Liver (tissue), 3 donors: ENCODE measurements around the gene SEPTIN2.

Source experiments
- ATF3 ChIP-seq: IDR thresholded peaks from 2 replicates; pipeline ENCODE4 v1.6.1; 2016; ENCODE audit warnings: antibody characterized with exemption
- CTCF ChIP-seq: fragments of 150-350 bp; IDR thresholded peaks from 2 replicates; pipeline ENCODE4 v1.5.1; 2017; ENCODE audit warnings: improper control_type of control experiment, low read depth, low read length; ENCODE audit not compliant: missing input control
- EGR1 ChIP-seq, 2 donors: IDR thresholded peaks; 2 replicates each; pipeline ENCODE4 v1.6.1; 2016 to 2018; ENCODE audit warnings: antibody characterized with exemption in 2 of 2, low read depth in 2 of 2
- FOXA1 ChIP-seq: IDR thresholded peaks from 2 replicates; pipeline ENCODE4 v1.6.1; 2016; ENCODE audit warnings: antibody characterized with exemption
- GABPA ChIP-seq, 2 donors: IDR thresholded peaks in 1 of 2; conservative IDR thresholded peaks in 1 of 2; 2 replicates each; pipeline ENCODE4 v1.6.1; 2016; ENCODE audit warnings: antibody characterized with exemption in 2 of 2, mild to moderate bottlenecking in 1 of 2, moderate library complexity in 1 of 2
- MAX ChIP-seq: IDR thresholded peaks from 2 replicates; pipeline ENCODE4 v1.6.1; 2016; ENCODE audit warnings: antibody characterized with exemption
- RAD21 ChIP-seq, 2 donors: IDR thresholded peaks; 2 replicates each; pipeline ENCODE4 v1.6.1; 2016; ENCODE audit warnings: antibody characterized with exemption in 2 of 2, mild to moderate bottlenecking in 2 of 2
- REST ChIP-seq: IDR thresholded peaks from 2 replicates; pipeline ENCODE4 v1.6.1; 2016; ENCODE audit warnings: antibody characterized with exemption, mild to moderate bottlenecking
- RXRA ChIP-seq, 2 donors: IDR thresholded peaks; 2 replicates each; pipeline ENCODE4 v1.6.1; 2017 to 2018; ENCODE audit warnings: antibody characterized with exemption in 2 of 2, mild to moderate bottlenecking in 1 of 2
- TAF1 ChIP-seq: conservative IDR thresholded peaks from 2 replicates; pipeline ENCODE4 v1.6.1; 2016; ENCODE audit warnings: antibody characterized with exemption, mild to moderate bottlenecking
- YY1 ChIP-seq: IDR thresholded peaks from 2 replicates; pipeline ENCODE4 v1.6.1; 2016; ENCODE audit warnings: antibody characterized with exemption, mild to moderate bottlenecking
- donor health status: healthy.
- donor health status: healthy.

- no peak for TF ChIP-seq RAD21 (IDR thresholded peaks at IDR 0.05)
- no peak for TF ChIP-seq CTCF
- TF ChIP-seq FOXA1, result no peak
- no peak for TF ChIP-seq EGR1 (IDR thresholded peaks at IDR 0.05; ENCODE audit: low read depth in 2 of 2)
- no peak for TF ChIP-seq RXRA (IDR thresholded peaks at IDR 0.05)
- TF ChIP-seq YY1, result no peak
- no peak for TF ChIP-seq REST
- TF ChIP-seq TAF1, result no peak
- no peak for TF ChIP-seq GABPA (IDR thresholded peaks at IDR 0.05 in 1 of 2, conservative IDR thresholded peaks at IDR 0.05 in 1 of 2)
- TF ChIP-seq MAX, result no peak
- no peak for TF ChIP-seq ATF3
These were observed 33.2 kb upstream of the SEPTIN2 start for GRCh38 chr2:241282555-241282954.
